Activated CD8-positive, alpha-beta T cell treated with anti-CD3 and anti-CD28 coated beads for 36 hours (primary cell): ENCODE measurements around the gene RASGEF1C. TPM values are rescaled to one million over a fixed set of nuclear protein-coding genes. Genes with fewer than 3 reads are reported as not detected.

Experiments used
- ATAC-seq: fragments of 200-7000 bp; cut with Tn5 transposase; one replicate; pipeline ENCODE4 v1.10.0; 2021; ENCODE audit warnings: mild to moderate bottlenecking, moderate library complexity
- CTCF ChIA-PET: fragments of 350-600 bp; sonication (Branson Sonifier 250); formaldehyde crosslinking; loops from one replicate; lab custom pipeline; 2021; ENCODE audit warnings: antibody characterized with exemption; lab: Charles Lee
- POLR2A ChIA-PET: fragments of 350-600 bp; sonication (Branson Sonifier 250); formaldehyde crosslinking; loops from one replicate; lab custom pipeline; 2021; ENCODE audit warnings: antibody characterized with exemption; lab: Charles Lee
- DNase-seq: peaks from one replicate; pipeline ENCODE4 v3.0.0-alpha.2; 2020
- H3K27ac Mint-ChIP-seq: one replicate; pipeline ENCODE4 v1.8.0; 2021; ENCODE audit warnings: mild to moderate bottlenecking, mixed read lengths
- H3K27me3 Mint-ChIP-seq: one replicate; pipeline ENCODE4 v1.8.0; 2021; ENCODE audit warnings: mixed read lengths
- H3K36me3 Mint-ChIP-seq: one replicate; pipeline ENCODE4 v1.8.0; 2021; ENCODE audit warnings: low read depth, mixed read lengths
- H3K4me1 Mint-ChIP-seq: one replicate; pipeline ENCODE4 v1.8.0; 2021; ENCODE audit warnings: low read depth, mixed read lengths
- H3K4me3 Mint-ChIP-seq: one replicate; pipeline ENCODE4 v1.8.0; 2021; ENCODE audit warnings: mild to moderate bottlenecking, moderate library complexity, mixed read lengths
- H3K9me3 Mint-ChIP-seq: one replicate; pipeline ENCODE4 v1.8.0; 2021; ENCODE audit warnings: mixed read lengths
- intact Hi-C: fragments of 100-400 bp; cut with micrococcal nuclease; formaldehyde crosslinking; loops from one replicate; pipeline ENCODE4 v1.10.0; 2022
- total RNA-seq, 2 experiments: library from RNA; stranded (reverse); gene quantifications; one replicate each; pipeline ENCODE4 v1.2.3, GENCODE V29; 2021
- TF ChIP-seq, protein P1 (sequence below): fragments of 200-600 bp; IDR thresholded peaks from one replicate; pipeline ENCODE4 v1.8.0; 2022; ENCODE audit warnings: antibody characterized with exemption, mild to moderate bottlenecking

The RASGEF1C gene
- total RNA-seq, 2 experiments from 2014 or later: not detected

DNA sequence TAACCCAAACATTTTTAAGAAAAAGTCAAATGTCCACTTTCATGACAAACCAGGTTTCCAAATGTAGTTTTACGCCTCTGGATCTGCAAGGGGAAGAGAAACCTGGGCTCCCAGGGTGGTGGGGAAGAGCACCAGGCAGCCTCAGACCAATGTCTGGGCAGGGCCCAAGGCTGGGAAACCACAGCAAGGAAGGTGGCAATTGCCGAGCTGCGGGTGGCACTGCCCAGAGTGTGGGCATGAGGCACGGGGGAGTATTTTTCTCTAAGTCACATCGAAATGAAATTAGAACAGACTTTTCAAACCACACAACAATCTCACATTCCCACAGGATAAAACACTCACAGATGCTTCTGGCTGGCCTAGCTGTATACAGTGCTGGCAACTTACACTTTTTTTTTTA, 32.6 kb upstream of the RASGEF1C start:
- CTCF ChIA-PET: no interaction called here
- H3K27ac Mint-ChIP-seq: no peak overlapping the region
- TF ChIP-seq, protein P1, sequence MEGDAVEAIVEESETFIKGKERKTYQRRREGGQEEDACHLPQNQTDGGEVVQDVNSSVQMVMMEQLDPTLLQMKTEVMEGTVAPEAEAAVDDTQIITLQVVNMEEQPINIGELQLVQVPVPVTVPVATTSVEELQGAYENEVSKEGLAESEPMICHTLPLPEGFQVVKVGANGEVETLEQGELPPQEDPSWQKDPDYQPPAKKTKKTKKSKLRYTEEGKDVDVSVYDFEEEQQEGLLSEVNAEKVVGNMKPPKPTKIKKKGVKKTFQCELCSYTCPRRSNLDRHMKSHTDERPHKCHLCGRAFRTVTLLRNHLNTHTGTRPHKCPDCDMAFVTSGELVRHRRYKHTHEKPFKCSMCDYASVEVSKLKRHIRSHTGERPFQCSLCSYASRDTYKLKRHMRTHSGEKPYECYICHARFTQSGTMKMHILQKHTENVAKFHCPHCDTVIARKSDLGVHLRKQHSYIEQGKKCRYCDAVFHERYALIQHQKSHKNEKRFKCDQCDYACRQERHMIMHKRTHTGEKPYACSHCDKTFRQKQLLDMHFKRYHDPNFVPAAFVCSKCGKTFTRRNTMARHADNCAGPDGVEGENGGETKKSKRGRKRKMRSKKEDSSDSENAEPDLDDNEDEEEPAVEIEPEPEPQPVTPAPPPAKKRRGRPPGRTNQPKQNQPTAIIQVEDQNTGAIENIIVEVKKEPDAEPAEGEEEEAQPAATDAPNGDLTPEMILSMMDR: no peak
- no peaks in the 10 kb centered on the region for H3K4me1 Mint-ChIP-seq
- no peak for DNase-seq
- no peaks in the 10 kb centered on the region for H3K27me3 Mint-ChIP-seq
- no peak for ATAC-seq
- peaks cover 12% of the 10 kb centered on the region for H3K9me3 Mint-ChIP-seq
- POLR2A ChIA-PET: no interaction called here
- no peak overlapping the region for H3K4me3 Mint-ChIP-seq
- intact Hi-C loops: no loop called here
- H3K36me3 Mint-ChIP-seq: peaks cover 80% of the 10 kb centered on the region

DNA sequence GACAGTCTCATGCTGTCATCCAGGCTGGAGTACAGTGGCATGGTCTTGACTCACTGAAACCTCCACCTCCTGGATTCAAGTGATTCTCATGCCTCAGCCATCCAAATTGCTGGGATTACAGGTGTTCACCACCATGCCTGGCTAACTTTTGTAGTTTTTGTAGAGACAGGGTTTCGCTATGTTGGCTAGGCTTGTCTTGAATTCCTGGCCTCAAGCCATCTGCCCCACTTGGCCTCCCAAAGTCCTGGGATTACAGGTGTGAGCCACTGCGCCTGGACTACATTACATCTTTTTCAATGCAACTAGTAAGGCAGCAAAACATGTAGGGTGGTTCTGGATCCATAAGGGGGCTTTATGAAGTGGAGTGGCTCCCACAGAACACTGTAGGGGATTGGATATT, 29.6 kb upstream of the RASGEF1C start:
- no peaks in the 10 kb centered on the region for H3K27me3 Mint-ChIP-seq
- POLR2A ChIA-PET: no interaction called here
- peaks cover 86% of the 10 kb centered on the region for H3K36me3 Mint-ChIP-seq
- intact Hi-C loops: no loop called here
- peaks cover 11% of the 10 kb centered on the region for H3K9me3 Mint-ChIP-seq
- no peaks in the 10 kb centered on the region for H3K4me1 Mint-ChIP-seq
- ATAC-seq: no peak
- DNase-seq: no peak
- H3K4me3 Mint-ChIP-seq: no peak overlapping the region
- TF ChIP-seq, protein P1: no peak
- CTCF ChIA-PET: no interaction called here
- no peak overlapping the region for H3K27ac Mint-ChIP-seq

DNA sequence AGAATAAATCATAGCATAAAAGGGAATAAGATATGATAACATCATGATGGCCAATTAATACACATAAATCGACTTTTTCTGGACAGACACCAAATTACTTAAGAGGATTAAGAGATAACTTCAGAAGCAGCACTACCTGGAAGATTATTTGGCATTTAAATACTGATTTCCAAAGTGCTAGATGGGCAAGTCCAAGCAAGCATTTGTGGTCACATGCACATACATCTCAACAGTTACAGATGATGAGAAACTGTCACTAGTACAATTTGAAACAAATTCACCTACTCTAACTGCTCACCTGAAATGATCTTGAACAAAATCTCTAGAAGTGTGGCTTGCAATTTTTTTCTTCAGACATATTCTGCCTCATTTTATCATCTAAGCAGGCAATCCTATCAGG, 26.8 kb upstream of the RASGEF1C start:
- DNase-seq: no peak
- H3K4me3 Mint-ChIP-seq: no peak overlapping the region
- POLR2A ChIA-PET: no interaction called here
- H3K27ac Mint-ChIP-seq: no peak overlapping the region
- no peaks in the 10 kb centered on the region for H3K27me3 Mint-ChIP-seq
- no peaks in the 10 kb centered on the region for H3K4me1 Mint-ChIP-seq
- H3K9me3 Mint-ChIP-seq: peaks cover 5% of the 10 kb centered on the region
- TF ChIP-seq, protein P1: no peak
- no peak for ATAC-seq
- CTCF ChIA-PET: no interaction called here
- intact Hi-C loops: no loop called here
- peaks cover 82% of the 10 kb centered on the region for H3K36me3 Mint-ChIP-seq

DNA sequence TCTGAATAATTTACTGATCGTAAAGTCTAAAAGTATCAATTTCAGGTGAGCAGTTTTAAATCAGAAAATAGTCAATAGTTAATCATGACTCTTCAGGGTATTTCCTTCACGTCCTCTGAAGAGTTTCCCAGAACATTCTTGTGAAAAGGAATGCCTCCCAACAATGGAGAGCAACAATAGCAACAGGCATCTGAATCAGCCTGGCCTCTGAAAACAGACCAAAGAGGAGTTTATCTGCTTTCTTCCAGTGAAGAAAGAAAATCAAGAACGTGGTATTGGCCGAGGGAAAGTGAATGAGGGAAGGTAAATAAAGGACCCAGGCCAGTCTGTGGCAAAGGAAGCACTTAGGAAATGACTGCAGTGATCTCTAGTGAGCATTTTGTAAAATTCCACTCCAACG, 26.1 kb upstream of the RASGEF1C start:
- Mint-ChIP-seq H3K9me3 (peaks cover 6% of the 10 kb centered on the region), H3K4me1 (no peaks in the 10 kb centered on the region), H3K27ac (no peak overlapping the region), H3K36me3 (peaks cover 80% of the 10 kb centered on the region), H3K4me3 (no peak overlapping the region), H3K27me3 (no peaks in the 10 kb centered on the region)
- TF ChIP-seq, protein P1: no peak
- no peak for ATAC-seq
- DNase-seq: no peak
- ChIA-PET POLR2A (no interaction called here), CTCF (no interaction called here)
- intact Hi-C loops: no loop called here

DNA sequence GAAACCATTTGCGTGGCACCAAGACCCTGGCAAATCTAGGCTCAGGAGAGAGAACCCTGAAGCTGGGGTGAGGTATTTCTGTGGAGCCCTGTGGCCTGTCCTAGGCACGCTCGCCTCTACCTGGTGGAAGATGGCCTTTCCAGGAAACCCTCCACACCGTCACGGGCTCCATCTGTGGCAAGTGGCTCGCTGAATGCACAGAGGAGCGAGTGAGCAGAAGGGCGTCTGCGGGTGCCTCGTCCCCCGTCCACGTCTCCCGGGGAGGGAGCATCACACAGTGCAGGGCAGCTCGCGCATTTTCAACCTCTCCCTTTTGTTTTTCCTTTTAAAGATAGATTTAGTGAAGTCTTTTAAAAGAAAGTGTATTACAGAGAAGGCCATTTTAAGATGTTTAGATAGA, 25.3 kb upstream of the RASGEF1C start:
- H3K27me3 Mint-ChIP-seq: no peaks in the 10 kb centered on the region
- TF ChIP-seq, protein P1: no peak
- ATAC-seq (no peak), DNase-seq (no peak)
- peaks cover 7% of the 10 kb centered on the region for H3K9me3 Mint-ChIP-seq
- no peak overlapping the region for H3K4me3 Mint-ChIP-seq
- H3K27ac Mint-ChIP-seq: no peak overlapping the region
- intact Hi-C loops: no loop called here
- no peaks in the 10 kb centered on the region for H3K4me1 Mint-ChIP-seq
- H3K36me3 Mint-ChIP-seq: peaks cover 73% of the 10 kb centered on the region
- CTCF ChIA-PET: no interaction called here
- POLR2A ChIA-PET: no interaction called here
